GM12872 (cell line): ENCODE data around the gene PCNX2.

Source experiments
- CTCF ChIP-seq: IDR thresholded peaks from 3 replicates; pipeline ENCODE4 v1.5.1; 2011; ENCODE audit warnings: low read depth, mild to moderate bottlenecking, low read length, moderate library complexity; ENCODE audit not compliant: insufficient read depth

Gene PCNX2

GRCh38 chr1:233336554-233337456 lies 41.3 kb upstream of the PCNX2 start:
- no peak for TF ChIP-seq CTCF

- TF ChIP-seq CTCF, result no peak
Measured at GRCh38 chr1:233334092-233334491, 38.6 kb upstream of the PCNX2 start.

GRCh38 chr1:233333086-233333485 lies 37.6 kb upstream of the PCNX2 start:
- no peak for TF ChIP-seq CTCF

GRCh38 chr1:233331676-233332519 lies 36.4 kb upstream of the PCNX2 start:
- TF ChIP-seq CTCF, result no peak

- no peak for TF ChIP-seq CTCF
Measured at GRCh38 chr1:233328142-233328921, 32.8 kb upstream of the PCNX2 start.

GRCh38 chr1:233327651-233328141 lies 32.2 kb upstream of the PCNX2 start, which contains the start of gene MAP3K21:
Gene MAP3K21 (plus strand): TSS chr1:233327724. CDS start chr1:233328029, 305 bp downstream.
- TF ChIP-seq CTCF, result no peak
